HG03066 (cell line): Measurements from ENCODE around the gene JAK1.

Source experiments
- ATAC-seq: cut with Tn5 transposase; IDR thresholded peaks from one replicate; pipeline ENCODE4 v1.9.1; 2021; ENCODE audit warnings: low read depth; ENCODE audit not compliant: unreplicated experiment

The JAK1 gene

DNA sequence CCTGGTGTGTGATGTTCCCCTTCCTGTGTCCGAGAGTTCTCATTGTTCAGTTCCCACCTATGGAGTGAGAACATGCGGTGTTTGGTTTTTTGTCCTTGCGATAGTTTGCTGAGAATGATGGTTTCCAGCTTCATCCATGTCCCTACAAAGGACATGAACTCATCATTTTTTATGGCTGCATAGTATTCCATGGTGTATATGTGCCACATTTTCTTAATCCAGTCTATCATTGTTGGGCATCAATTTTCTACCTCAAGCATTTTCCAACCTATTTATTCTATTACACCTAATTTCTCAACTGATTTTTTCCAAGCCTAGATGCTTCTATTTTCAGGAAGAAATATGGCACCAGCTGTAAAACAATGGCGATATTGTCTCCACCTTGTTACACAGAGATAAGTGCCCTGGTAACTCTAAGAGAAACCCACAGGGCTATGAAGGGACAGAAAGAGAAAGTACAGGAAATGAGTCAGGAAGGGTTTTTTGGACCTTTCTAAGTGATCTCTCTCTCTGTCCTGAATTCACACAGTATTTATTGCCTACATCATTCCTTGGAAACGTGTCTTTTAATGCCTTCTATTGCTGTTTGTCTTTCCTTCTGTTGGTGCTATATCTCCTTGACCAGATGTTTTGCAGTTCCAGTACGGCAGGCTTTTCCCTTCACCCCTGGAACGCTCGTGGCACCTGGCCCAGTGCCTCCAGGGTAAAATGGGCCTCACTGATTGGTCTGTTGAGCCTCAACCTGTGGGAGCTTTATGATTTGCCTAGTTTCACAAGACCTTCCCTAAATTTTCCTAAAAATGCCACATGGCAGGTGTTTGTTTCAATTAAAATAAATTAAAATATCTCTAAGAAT is 14.6 kb upstream of the JAK1 start:
- no peak for ATAC-seq

DNA sequence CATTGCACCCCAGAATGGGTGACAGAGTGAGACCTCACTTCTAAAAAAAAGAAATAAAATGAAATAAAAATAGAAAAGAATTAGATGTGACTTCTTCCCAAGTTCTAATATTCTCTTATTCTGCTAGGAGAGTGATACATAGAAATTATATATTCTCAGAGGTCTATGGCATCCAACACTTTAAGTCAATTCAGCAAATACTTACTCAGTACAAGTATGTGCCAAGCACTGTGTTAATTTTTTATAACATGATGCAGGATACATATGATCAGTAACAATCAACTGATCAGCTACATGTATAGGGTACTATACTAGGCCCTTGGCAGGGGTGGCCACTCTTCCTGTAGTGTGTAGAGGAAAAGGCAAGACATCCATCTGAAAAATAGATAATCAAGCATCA is 13.0 kb upstream of the JAK1 start:
- no peak for ATAC-seq

DNA sequence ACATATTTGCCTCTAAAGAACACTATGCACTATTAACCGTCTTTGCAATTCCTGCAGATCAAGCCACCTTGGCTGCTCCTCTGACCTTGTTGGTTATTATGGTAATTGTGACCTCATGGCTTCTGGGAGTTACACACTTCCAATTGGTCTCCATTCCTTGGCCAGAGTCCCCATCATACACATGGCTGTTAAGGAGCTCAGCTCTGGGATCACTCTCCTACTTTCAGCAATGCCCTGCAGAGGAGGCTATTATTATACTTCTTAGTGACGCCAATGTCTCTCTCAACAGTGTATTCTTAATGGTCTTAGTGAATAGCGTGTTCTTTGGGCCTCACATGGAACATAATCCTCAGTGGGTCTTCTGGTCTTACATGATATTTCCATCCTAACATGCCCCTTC is 10.0 kb upstream of the JAK1 start:
- ATAC-seq: no peak

DNA sequence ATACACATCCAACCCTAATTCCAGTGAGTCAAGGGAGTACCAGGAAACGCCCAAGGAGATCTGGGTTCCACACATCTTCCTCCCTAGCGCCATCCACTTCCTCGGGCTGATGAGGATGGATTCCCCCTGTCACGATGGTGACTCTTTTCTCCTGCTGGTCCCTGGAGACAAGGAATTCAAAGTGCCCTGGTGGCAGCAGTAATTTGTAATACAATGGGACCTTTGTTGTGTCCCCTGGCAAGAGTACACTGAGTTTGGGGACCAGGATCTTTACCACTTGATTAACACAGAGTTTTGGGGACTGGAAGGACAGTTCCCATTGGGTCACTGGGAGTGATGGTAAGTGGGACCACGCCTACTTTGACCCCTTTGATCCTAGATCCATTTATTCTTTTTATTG is 9.4 kb upstream of the JAK1 start:
- no peak for ATAC-seq

DNA sequence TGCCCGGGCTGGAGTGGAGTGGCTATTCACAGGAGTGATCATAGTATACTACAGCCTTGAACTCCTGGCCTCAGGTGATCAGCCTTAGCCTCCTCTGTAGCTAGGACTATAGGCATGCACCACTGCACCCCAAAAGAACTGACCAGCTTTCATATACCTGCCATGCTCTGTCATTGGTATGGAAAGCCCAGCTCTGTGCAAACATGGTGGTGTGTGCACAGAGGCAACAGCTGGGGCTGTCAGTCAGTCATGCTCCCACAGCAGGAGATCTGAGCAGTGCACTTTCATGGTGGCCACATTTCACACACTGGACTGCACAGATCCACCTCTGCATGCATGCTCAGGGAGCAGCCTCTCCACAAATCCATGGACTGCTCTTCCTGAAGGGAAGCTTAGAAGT is 8.8 kb upstream of the JAK1 start:
- ATAC-seq: no peak

DNA sequence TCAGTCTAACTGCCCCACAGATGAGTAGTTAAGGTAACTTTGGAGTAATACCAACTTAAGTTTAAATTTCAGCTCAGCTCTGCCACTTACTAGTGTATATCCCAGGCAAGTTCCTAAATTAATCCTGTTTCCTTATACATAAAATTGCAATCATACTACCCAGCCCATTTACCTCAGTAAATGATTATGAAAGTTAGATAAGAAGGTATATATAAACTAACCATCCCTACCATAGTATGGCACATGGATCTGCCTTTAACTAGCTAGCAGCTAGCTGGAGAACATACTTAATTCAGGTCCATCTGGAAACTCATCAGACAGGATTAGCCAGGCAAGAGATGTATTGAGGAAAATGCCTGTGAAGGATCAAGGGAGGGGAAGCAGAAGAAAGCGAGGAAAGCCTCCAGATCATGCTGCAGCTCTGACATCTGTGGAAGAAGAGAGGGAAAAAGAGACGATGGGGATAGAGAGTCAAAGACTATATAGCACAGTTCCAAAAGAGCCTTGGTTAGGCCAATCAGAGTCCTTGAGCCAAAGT is 8.0 kb upstream of the JAK1 start:
- ATAC-seq: no peak

DNA sequence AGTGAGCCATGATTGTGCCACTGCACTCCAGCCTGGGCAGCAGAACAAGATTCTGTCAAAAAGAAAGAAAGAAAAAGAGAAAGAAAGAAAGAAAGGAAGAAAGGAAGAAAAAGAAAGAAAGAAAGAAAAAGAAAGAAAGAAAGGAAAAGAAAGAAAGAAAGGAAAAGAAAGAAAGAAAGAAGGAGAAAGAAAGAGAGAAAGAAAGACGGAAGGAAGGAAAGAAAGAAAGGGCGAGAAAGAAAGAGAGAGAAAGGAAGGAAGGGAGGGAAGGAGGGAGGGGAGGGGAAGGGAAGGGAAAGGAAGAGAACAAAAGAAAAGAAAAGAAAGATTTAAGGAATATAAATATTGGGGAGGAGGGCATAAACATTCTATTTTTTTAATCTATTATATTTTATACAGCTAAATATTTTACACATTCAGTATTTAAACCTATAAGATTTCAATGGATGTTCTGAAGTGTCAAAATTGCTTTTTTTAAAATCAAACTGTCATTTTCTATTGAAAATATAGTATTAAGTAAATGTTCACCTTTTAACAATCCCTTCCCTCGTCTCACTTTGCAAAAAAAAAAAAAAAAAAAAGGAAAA is 6.8 kb upstream of the JAK1 start:
- ATAC-seq: no peak

DNA sequence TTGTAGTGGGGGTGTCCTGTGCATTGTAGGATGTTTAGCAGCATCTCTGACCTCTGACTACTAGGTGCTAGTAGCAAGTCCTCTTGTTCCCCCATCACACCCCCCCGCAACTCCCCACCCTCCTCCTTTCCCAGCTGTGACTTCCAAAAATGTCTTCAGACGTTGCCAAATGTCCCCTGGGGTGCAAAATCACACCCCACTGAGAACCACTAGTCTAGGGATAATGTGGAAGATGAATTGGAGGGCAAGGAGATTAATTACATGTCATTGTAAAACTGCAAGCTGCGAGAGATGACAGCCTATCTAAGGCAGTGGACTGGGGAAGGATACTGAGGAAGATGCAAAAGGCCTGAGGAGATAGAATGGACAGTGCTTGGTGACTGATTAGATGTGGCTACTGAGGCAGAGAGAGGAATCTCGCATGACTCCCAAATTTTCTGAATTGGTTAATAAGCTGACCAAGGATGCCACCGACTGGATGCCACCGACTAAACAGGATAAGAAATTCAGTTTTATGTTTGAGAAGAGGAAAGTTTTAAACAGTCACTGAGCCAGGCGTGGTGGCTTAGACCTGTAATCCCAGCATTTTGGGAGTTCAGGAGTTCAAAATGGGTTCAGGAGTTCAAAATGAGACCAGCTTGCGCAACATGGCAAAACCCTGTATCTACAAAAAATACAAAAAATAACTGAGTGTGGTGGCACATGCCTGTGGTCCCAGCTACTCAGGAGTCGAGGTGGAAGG is 3.1 kb upstream of the JAK1 start:
- ATAC-seq: no peak

DNA sequence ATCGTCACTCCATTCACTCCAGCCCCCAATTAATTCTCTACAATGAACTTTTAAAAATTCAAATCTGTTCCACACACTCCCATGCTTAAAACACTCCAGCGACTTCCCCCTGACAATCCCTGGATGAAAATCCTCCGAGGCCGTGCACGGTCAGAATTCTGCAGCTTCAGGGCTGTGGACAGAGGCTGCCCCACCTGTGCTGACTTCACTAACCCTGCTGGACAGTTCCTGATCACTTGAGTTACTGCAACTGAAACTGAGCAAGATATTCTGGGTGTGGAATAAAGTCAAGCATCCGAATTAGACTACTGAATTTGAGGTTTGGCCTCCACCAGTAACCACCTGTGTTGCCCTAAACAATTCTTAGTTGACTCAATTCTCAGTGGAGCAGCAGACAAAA is 1.0 kb upstream of the JAK1 start:
- ATAC-seq: no peak

DNA sequence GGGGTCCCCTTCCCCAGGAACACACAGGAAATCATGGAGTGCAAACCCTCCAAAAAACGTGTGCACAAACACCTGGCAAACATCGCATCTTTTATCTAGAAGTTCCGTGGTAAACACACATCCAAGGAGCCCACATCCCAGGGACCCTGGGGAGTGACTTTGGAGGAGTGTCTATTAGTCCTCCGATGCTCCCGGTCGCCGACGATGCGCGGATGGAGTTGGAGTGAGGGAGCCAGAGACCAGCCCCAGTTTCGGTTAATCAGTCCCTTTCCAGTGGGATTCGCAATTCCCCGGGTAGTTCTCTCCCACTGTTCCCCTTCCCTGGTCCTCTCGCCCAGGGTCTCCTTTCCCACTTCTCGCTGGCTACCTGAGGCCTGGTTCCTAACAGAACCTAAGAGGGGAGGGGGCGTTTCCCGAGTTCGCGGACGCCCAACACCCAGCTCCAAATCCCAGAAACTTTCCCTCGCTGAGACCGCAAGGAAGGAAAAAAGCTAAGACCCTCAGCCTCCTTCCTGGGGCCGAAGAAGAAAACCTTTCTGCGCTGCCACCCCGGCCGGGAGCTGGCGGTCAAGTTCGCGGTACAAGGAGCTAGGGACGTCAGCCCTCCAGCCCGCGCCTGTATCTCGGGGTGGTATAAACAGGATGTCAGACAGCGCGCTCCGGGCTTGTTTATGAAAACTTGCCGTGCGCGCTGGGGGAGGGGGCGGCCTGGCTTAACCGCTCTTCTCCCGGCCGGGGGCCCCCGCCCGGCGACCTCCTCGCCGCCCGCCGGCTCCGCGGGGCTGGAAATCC is 787 bp downstream of the JAK1 start:
- ATAC-seq: peak; percentile 44

DNA sequence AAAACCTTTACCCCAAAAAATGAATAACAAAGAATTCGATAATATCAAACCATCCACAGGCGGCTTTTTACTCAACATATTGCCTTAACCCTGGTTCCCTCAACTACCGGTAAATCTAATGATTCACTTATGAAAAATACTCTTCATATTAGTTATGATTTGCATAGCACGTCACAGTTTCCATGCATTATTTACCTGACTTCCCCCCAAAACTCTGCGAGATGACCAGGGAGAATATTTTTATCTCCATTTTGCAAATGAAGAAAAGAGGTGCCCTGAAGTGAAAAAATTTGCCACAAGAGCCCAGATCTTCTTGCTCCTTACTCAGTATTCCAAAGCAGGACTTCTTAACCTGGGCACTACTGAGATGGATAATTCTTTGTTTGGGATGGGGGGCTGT is 2.9 kb downstream of the JAK1 start:
- ATAC-seq: no peak

DNA sequence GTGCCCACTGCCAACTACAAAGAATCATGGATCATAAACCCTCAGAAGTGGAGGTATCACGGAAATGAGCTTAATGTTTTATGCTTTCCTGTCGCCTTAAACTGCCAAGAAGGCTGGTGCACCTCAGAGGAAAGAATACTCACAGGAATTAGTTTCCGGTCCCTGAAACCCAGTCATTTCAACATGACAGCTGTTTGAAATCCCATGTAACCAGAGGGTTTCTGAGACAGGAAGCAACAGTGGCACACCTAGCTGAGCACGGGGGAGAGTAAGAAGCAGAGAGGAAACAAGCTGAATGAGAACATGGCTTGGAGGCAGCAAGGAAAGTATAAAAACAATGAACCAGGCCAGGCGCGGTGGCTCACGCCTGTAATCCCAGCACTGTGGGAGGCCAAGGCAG is 3.9 kb downstream of the JAK1 start:
- no peak for ATAC-seq

DNA sequence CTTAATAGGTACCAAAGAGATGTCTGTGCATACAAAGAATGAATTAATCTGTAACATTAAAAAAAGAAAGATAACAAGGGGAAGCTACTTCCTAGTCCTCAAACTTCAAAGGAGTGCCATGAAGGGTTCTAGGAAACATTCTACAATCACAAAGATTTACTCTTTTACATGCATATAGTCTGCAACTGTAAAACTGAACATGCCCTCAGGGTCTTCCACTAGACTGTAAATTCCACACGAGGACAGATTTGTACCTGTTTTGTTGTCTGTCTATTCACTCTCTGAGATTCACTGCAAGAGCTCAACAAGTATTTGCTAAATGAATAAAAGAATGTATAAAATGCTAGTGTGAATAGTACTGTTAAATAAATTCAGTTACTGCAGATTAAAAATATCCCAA is 4.4 kb downstream of the JAK1 start:
- ATAC-seq: no peak

DNA sequence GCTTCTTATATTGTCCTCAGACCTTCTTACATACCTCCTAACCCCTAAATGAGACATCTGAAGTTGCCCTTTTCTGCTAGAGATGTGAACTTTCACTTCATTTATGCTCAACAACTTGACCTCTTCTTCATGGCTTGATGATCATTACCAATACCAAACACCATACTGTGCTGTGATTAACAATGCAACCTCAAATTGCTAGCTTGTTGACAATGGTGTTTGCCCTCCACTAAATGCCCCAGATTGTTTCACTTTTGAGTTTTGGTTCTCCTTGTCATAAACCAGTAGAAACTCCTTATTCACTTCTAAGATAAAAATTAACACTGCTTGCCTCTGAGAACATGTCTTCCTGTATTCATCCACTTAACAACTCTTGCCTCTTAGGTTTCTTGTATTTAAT is 5.6 kb downstream of the JAK1 start:
- peak; percentile 53 for ATAC-seq

DNA sequence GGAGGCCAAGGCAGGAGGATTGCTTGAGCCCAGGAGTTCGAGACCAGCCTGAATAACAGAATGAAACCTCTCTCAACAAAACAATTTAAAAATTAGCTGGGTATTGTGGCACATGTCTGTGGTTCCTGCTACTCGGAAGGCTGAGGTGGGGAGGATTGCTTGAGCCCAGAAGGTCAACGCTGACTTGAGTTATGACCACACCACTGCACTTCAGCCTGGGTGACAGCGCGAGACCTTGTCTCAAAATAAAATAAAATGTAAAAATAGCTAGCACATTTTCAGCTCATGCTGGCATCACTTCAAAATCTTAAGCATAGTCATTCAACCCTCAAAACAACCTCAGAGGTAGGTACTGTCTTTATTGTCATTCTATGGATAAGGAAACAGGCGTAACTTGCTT is 6.4 kb downstream of the JAK1 start:
- no peak for ATAC-seq

DNA sequence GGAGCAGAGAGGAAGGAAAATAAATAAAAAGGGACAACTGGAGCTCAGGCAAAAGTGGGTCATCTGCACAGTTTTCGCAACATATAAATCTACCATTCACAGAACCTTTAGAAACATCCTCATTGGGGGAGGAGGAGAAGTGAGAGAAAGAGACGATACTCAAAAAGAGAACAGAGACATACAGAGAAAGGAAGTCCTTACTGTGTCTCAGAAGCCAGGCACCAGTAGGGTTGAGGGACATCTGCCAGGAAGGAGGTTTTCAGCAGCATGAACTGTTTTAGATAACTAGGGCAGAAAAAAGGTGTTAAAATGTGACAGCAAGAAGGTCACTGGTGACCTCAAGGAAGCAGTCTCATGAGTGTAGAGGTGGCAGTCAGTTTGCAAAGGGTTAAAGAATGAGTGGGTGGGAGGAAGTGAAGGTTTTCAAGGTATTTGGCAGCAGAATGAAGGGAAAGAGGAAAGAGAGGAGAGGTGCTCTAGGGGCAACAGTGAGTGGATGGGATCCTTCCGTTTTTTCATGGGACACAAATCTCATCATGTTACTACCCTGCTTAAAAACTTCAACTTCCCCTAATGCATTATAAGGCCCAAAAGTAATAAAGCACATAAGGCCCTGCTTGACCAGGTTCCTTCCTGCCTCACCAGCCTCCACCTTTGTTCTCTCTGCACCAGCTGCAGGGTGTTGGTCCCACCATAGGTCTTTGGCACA is 9.5 kb downstream of the JAK1 start:
- peak; percentile 84 for ATAC-seq

DNA sequence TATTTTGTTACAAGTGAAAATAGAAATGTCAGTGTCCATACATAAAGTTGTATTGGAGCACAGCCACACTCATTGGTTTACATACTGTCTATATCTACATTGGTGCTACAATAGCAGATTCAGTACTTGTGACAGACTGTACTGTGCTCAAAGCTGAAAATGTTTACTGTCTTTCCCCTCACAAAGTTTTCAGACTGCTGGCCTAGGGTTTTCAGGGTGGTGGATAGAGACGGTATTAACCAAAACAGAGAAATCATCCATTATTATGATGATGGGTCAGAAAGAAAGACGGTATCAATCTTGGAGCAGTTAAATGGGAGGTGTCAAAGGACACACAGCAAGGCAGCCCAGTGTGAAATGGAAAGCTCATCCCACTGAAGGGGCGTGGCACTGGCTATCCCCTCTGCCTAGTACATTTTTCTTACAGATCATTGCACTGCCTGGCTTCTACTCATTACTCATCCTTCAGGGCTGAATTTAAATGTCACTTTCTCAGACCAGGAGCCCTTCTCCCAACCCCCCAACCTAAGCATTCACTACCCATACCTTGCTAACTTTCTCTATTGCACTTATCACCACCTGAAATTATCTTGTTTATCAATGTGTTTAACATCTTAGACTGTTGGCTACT is 10.2 kb downstream of the JAK1 start:
- ATAC-seq: no peak

DNA sequence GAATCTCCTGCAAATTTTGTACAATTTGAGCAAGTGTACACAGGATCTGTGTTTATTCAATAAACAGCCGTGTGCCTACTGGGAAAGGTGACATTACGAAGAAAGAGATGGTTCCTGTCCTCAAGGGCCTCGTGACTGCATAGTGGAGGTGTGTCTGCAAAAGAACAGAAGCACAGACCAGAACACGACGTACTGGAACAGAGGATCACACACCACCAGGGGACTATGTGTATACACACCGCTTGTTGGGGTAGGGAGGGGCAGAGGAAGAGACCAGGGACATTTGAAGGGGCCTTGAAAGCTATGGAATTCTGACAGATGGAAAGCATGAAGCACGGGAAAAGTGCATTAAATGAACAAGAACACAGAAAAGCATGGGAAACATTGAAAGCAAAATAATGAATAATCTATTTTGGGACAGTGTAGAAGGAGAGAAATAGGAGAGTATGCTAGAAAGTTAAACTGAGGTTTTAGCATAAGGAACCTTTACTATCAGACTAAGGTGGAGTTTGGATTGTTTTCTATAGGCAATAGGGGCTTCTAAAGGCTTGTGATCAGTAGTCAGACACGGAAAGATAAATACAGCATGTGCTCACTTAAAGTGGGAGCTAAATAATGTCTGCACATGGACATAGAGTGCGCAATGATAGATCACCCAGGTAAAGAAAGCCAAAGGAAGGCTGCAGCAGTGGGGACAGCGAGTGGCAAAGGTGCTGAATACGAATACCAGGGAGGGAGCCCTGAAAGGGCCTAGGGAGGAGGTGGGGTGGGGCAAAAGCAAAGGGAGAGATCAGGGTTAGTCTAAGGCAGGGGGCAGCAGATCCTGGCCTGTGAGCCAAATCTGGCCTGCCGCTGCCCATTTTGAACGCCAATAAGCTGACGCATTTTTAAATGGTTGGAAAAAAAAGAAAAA is 11.0 kb downstream of the JAK1 start:
- ATAC-seq: no peak

DNA sequence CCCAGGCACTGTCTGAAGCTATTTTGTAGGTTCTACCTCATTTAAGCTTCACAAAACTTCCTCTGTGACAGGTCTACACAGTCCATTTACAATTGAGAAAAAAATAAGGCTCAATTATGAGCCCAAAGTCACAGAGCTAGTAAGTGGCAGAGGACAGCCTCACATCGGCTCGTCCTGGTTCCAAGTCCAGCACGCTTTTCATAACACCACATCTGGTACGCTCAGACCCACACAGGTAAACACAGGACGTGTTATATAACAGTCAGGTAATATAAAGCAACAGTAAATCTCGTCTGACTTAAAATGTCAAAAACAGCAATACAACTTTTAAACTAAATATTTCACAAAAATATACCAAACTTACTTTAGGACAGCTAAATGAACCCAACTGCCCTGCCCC is 13.1 kb downstream of the JAK1 start:
- ATAC-seq: no peak
